ENCODE results near the gene REEP3. TPM values are rescaled to one million over a fixed set of nuclear protein-coding genes. Genes with fewer than 3 reads are reported as not detected.

The REEP3 gene
- total and polyA plus RNA-seq, 2 of the 8 experiments (the other 6 are each of a cell fraction or from before 2014, with no cell fraction given) = 5.8 to 31.5 TPM

DNA sequence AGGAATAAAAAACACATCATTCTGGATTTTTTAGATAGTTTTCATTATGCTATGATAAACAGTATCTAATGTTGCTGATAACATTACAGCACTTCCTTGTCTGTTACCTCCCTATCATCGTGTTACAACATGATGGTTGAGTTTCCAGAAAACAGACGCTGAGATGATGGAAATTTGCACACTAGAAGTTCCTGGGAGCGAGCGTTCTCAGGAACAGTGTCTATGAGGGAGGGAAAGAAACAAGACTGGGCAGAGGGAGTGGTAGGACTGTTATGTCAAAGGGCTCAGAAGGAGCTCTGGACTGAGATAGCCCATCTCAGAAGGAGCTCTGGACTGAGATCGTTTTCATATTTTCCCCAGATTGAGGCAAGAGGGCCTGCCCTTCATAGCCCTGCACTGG is 121.6 kb downstream of the REEP3 start:
- Histone ChIP-seq H3K4me2 (ENCODE audit: insufficient read depth in 1 of 2, low read depth in 2 of 2, low read length in 2 of 2) (no peak overlapping the region), H2BK15ac (ENCODE audit: low read length) (no peak overlapping the region), H2BK20ac (ENCODE audit: low read length) (0 out of 2 replicates have a peak overlapping the region, but pooled peaks have one; percentile 86), H4K5ac (ENCODE audit: insufficient read length, low read depth, low read length) (no peak overlapping the region), H3K23ac (ENCODE audit: insufficient read length) (no peak overlapping the region), H3K4me3 (ENCODE audit: extremely low read depth in 1 of 4, insufficient read depth in 2 of 4, low read depth in 3 of 4, low read length in 4 of 4) (no peak overlapping the region), H3K23me2 (ENCODE audit: low read depth, low read length) (no peaks in the 10 kb centered on the region), H2AK5ac (ENCODE audit: low read depth, low read length) (no peak overlapping the region), H3K18ac (ENCODE audit: extremely low read depth, low read length) (no peak overlapping the region), H3K14ac (ENCODE audit: insufficient read length) (no peak overlapping the region), H2BK5ac (ENCODE audit: low read depth, low read length) (no peak overlapping the region), H3K27ac (ENCODE audit: low read depth, low read length) (no peak overlapping the region), H4K91ac (replicated peaks; ENCODE audit: insufficient read length, low read length) (no peak overlapping the region), H2BK12ac (ENCODE audit: low read depth, low read length) (peak overlapping the region; percentile 0; the same call in 1 of the 2 replicates), H2BK120ac (replicated peaks; ENCODE audit: low read depth, low read length) (no peak overlapping the region), H3K79me2 (ENCODE audit: control insufficient read depth in 1 of 2, insufficient read depth in 2 of 2, low read length in 2 of 2) (no peaks in the 10 kb centered on the region), H3K27me3 (replicated peaks in 1 of 4; ENCODE audit: control insufficient read depth in 3 of 4, extremely low read depth in 1 of 4, insufficient read depth in 3 of 4, low read length in 3 of 4) (no peaks in the 10 kb centered on the region), H3K9ac (replicated peaks in 1 of 4; ENCODE audit: extremely low read depth in 1 of 4, low read depth in 3 of 4, low read length in 3 of 4) (no peak overlapping the region), H3K4me1 (replicated peaks in 1 of 4; ENCODE audit: control insufficient read depth in 3 of 4, insufficient read depth in 4 of 4, low read length in 3 of 4) (no peaks in the 10 kb centered on the region), H4K20me1 (replicated peaks in 1 of 2; ENCODE audit: control insufficient read depth in 1 of 2, insufficient read depth in 2 of 2, low read length in 2 of 2) (no peaks in the 10 kb centered on the region), H3K36me3 (ENCODE audit: control insufficient read depth in 2 of 4, insufficient read depth in 4 of 4, low read length in 3 of 4) (no peaks in the 10 kb centered on the region), H2AFZ (ENCODE audit: low read length) (no peak overlapping the region), H3K56ac (replicated peaks; ENCODE audit: insufficient read length, low read depth, low read length) (no peak overlapping the region), H4K8ac (ENCODE audit: extremely low read depth, insufficient read depth, low read length) (no peak overlapping the region), H3K9me3 (ENCODE audit: insufficient read depth in 2 of 2, low read depth in 1 of 2, low read length in 1 of 2) (no peaks in the 10 kb centered on the region), H3K79me1 (ENCODE audit: low read depth, low read length) (no peaks in the 10 kb centered on the region), H3K4ac (replicated peaks; ENCODE audit: insufficient read length, low read depth, low read length) (no peak overlapping the region)
- CTCF ChIA-PET (ENCODE audit: partially characterized antibody) = interaction anchor here (1.1 kb wide), 1 partner anchor 9 kb away, joined by 7 read pairs; no protein-coding TSS in a partner anchor
- no peak for DNase-seq (ENCODE audit: low read depth in 1 of 2, low spot score in 2 of 2)
- POLR2A ChIA-PET (ENCODE audit: partially characterized antibody) = interaction anchor here (1.0 to 3.8 kb wide), 2 partner anchors 13 to 510 kb away, joined by 3 to 16 read pairs; no protein-coding TSS in a partner anchor
- no peak for FAIRE-seq
- 93% methylated on average over 5 of the region's 5 CpGs; no CpG with 5 or more reads in 1 of the 2 experiments for WGBS, 2 experiments (ENCODE audit: extremely low coverage in 1 of 2, insufficient coverage in 1 of 2, insufficient read length in 1 of 2, insufficient replicate concordance in 2 of 2, low coverage in 1 of 2, low lambda C conversion rate in 2 of 2, missing lambda C conversion rate in 1 of 2)
- no peak for TF ChIP-seq SUZ12 (IDR thresholded peaks at IDR 0.05; ENCODE audit: low read length)
- no peak for TF ChIP-seq YY1 (IDR thresholded peaks at IDR 0.05; ENCODE audit: low read depth, low read length)
- no peak for TF ChIP-seq ATF3 (IDR thresholded peaks at IDR 0.05; ENCODE audit: insufficient read depth, low read depth, low read length)
- no peak for TF ChIP-seq ASH2L (IDR thresholded peaks at IDR 0.05; ENCODE audit: low read length)
- no peak for TF ChIP-seq E2F6 (IDR thresholded peaks at IDR 0.05)
- TF ChIP-seq CBX5 (IDR thresholded peaks at IDR 0.05; ENCODE audit: low read depth, low read length) = no peak
- no peak for TF ChIP-seq RBBP5 (IDR thresholded peaks at IDR 0.05; ENCODE audit: borderline replicate concordance, low read depth, low read length)
- TF ChIP-seq TAF1 (IDR thresholded peaks at IDR 0.05; ENCODE audit: low read depth, low read length) = no peak
- TF ChIP-seq ZNF274 (IDR thresholded peaks at IDR 0.05; ENCODE audit: borderline replicate concordance, extremely low read depth, low read length) = no peak
- no peak for TF ChIP-seq NANOG (IDR thresholded peaks at IDR 0.05; ENCODE audit: insufficient read depth, low read depth, low read length, poor library complexity, severe bottlenecking)
- no peak for TF ChIP-seq KDM1A (IDR thresholded peaks at IDR 0.05; ENCODE audit: borderline replicate concordance, low read length)
- TF ChIP-seq KDM5A (IDR thresholded peaks at IDR 0.05; ENCODE audit: low read length) = no peak
- TF ChIP-seq BACH1 (IDR thresholded peaks at IDR 0.05; ENCODE audit: low read length) = no peak
- TF ChIP-seq JUN (IDR thresholded peaks at IDR 0.05; ENCODE audit: low read depth, low read length) = no peak

All from H1 (cell line).